Fibroblast of lung (primary cell): ENCODE data around the gene ZBTB7C.

Experiments
- CTCF ChIP-seq, 2 donors: IDR thresholded peaks in 1 of 2; conservative IDR thresholded peaks in 1 of 2; 1 replicate in 1 of 2; 2 replicates in 1 of 2; pipeline ENCODE4 v1.5.1; 2011 to 2012; ENCODE audit warnings: low read length in 2 of 2, control low read depth in 1 of 2, inconsistent platforms in 1 of 2, low read depth in 1 of 2, mild to moderate bottlenecking in 1 of 2
- EZH2 ChIP-seq: IDR thresholded peaks from 2 replicates; pipeline ENCODE4 v1.5.1; 2012; ENCODE audit warnings: low read length, control low read depth, mild to moderate bottlenecking; ENCODE audit errors: missing control alignments

GRCh38 chr18:48003426-48004349, 405.5 kb downstream of the ZBTB7C start:
- TF ChIP-seq CTCF (conservative IDR thresholded peaks at IDR 0.05 in 1 of 2, IDR thresholded peaks at IDR 0.05 in 1 of 2; ENCODE audit: low read depth in 1 of 2, low read length in 2 of 2) (no peak), EZH2 (no peak)
